ENCODE data around the gene TNNI3. TPM values are rescaled to one million over a fixed set of nuclear protein-coding genes. Genes with fewer than 3 reads are reported as not detected.

TNNI3 gene
- total and polyA plus RNA-seq, 2 of the 4 experiments (the other 2 are of a cell fraction), result not detected

GRCh38 chr19:55181740-55182139 is 24.2 kb upstream of the TNNI3 start:
- POLR2A ChIA-PET (ENCODE audit: unreplicated experiment), result no interaction called here

More at GRCh38 chr19:55181740-55182139, 24.2 kb upstream of the TNNI3 start:
- H3K9ac ChIP-seq (ENCODE audit: low read depth, low read length), result no peak overlapping the region
- dilution Hi-C loops (cut with HindIII; ENCODE audit: low sequenced_read_pairs, unreplicated experiment), result no loop called here
- ATAC-seq (ENCODE audit: low read depth), result no peak
- no peak overlapping the region for H2AK5ac ChIP-seq (ENCODE audit: low read depth, low read length)
- no peaks in the 10 kb centered on the region for H3K79me1 ChIP-seq (ENCODE audit: low read depth in 1 of 2, low read length in 2 of 2)
- no peak overlapping the region for H3K4ac ChIP-seq (ENCODE audit: low read depth, low read length)
- H2BK15ac ChIP-seq (ENCODE audit: low read depth, low read length), result no peak overlapping the region
- peaks cover 8% of the 10 kb centered on the region; the same call in 1 of the 2 replicates for H4K20me1 ChIP-seq (ENCODE audit: insufficient read depth, low read length)
- H3K18ac ChIP-seq (ENCODE audit: low read depth, low read length), result no peak overlapping the region
- WGBS, 2 experiments (ENCODE audit: extremely low coverage in 2 of 2, insufficient read length in 1 of 2), result 67% methylated on average over 10 of the region's 20 CpGs; no CpG with 5 or more reads in 1 of the 2 experiments
- intact Hi-C loops (cut with micrococcal nuclease), result no loop called here
- BruUV-seq (replicated peaks), result no TSS peak
- no peak overlapping the region for H3K4me3 ChIP-seq (ENCODE audit: insufficient read depth, low read depth, low read length)
- H3K23ac ChIP-seq (ENCODE audit: low read depth, low read length), result no peak overlapping the region
- H2BK120ac ChIP-seq (ENCODE audit: low read depth, low read length), result no peak overlapping the region
- H2AK9ac ChIP-seq (replicated peaks; ENCODE audit: low read depth, low read length, poor library complexity), result no peak overlapping the region
- no peak overlapping the region for H4K91ac ChIP-seq (ENCODE audit: insufficient read depth, low read depth, low read length)
- H3K36me3 ChIP-seq (ENCODE audit: control insufficient read depth, insufficient read depth, low read length), result no peaks in the 10 kb centered on the region
- no peak overlapping the region for H2BK5ac ChIP-seq (ENCODE audit: low read depth, low read length, poor library complexity, severe bottlenecking)
- no peak overlapping the region for H4K8ac ChIP-seq (ENCODE audit: low read depth in 2 of 2, low read length in 2 of 2)
- in situ Hi-C loops (cut with MboI; ENCODE audit: low sequenced_read_pairs), result no loop called here
- TF ChIP-seq, protein P1, sequence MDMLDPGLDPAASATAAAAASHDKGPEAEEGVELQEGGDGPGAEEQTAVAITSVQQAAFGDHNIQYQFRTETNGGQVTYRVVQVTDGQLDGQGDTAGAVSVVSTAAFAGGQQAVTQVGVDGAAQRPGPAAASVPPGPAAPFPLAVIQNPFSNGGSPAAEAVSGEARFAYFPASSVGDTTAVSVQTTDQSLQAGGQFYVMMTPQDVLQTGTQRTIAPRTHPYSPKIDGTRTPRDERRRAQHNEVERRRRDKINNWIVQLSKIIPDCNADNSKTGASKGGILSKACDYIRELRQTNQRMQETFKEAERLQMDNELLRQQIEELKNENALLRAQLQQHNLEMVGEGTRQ (IDR thresholded peaks at IDR 0.05; ENCODE audit: low read depth, low read length), result no peak
- TF ChIP-seq RFX5 (IDR thresholded peaks at IDR 0.05; ENCODE audit: low read depth, low read length) (no peak), MAZ (IDR thresholded peaks at IDR 0.05; ENCODE audit: borderline replicate concordance, low read depth, low read length) (no peak), BHLHE40 (IDR thresholded peaks at IDR 0.05; ENCODE audit: low read depth, low read length) (no peak), CEBPB (IDR thresholded peaks at IDR 0.05; ENCODE audit: low read depth, low read length) (no peak), MXI1 (IDR thresholded peaks at IDR 0.05; ENCODE audit: borderline replicate concordance, low read depth, low read length) (no peak)
- DNase-seq, result no peak
- no peaks in the 10 kb centered on the region for H3K9me3 ChIP-seq (ENCODE audit: control insufficient read depth, insufficient read depth, low read length)
- H4K5ac ChIP-seq (ENCODE audit: low read depth, low read length), result no peak overlapping the region
- H3K14ac ChIP-seq (replicated peaks; ENCODE audit: low read depth, low read length), result no peak overlapping the region
- H3K56ac ChIP-seq (ENCODE audit: extremely low read depth, insufficient read depth, low read length), result no peak overlapping the region
- peaks cover 4% of the 10 kb centered on the region for H3K4me1 ChIP-seq (ENCODE audit: control insufficient read depth, insufficient read depth, low read length)
- H3K4me2 ChIP-seq (ENCODE audit: low read depth, low read length), result no peak overlapping the region
- no peaks in the 10 kb centered on the region for H3K9me1 ChIP-seq (ENCODE audit: insufficient read depth, low read length)
- H3K27ac ChIP-seq (ENCODE audit: insufficient read depth, low read length), result no peak overlapping the region
- no peak overlapping the region for H2AFZ ChIP-seq (replicated peaks; ENCODE audit: low read length, poor library complexity)
- no peak overlapping the region for H2BK20ac ChIP-seq (ENCODE audit: low read depth, low read length)
- CTCF ChIA-PET, result no interaction called here
- peaks cover 37% of the 10 kb centered on the region for H3K27me3 ChIP-seq (ENCODE audit: control insufficient read depth, insufficient read depth, low read length)
